Adrenal gland (tissue), 5 donors: ENCODE results near the gene WBP11.

Experiments
- POLR2A ChIP-seq, 2 donors: fragments of 450-650 bp; IDR thresholded peaks; one replicate each; pipeline ENCODE4 v1.6.1; 2017; ENCODE audit warnings: antibody characterized with exemption in 2 of 2, mild to moderate bottlenecking in 2 of 2, moderate library complexity in 1 of 2
- TF ChIP-seq, protein P1 (sequence below), 6 experiments: fragments of 450-650 bp in 4 of 6; fragments of 200-600 bp in 2 of 6; sonication (generic) in 1 of 6; IDR thresholded peaks; 1 replicate in 5 of 6; 2 replicates in 1 of 6; pipeline versions ENCODE4 v1.5.1 to v1.8.0; 2016 to 2021; ENCODE audit warnings: antibody characterized with exemption in 6 of 6, mild to moderate bottlenecking in 2 of 6, moderate library complexity in 1 of 6
- donor health status: DM: no; HTN: no; CAD: no.

DNA sequence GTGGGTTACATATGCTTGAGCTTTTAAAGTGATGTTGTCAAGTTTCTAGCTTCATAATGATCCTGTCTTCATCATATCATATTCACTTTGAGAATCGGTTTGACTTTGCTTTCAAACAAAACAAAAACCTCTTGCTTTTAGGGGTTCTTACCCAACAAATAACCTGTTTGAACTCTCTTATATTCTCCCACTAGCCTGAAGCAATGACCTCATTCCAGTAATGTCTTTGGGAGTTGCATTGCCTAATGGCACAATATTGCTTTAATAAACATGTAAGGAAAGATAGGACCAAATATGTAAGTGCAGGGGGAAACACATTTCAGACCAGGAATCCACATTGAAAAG, 27.7 kb downstream of the WBP11 start:
- TF ChIP-seq POLR2A (IDR thresholded peaks at IDR 0.05), result no peak
- TF ChIP-seq, protein P1, sequence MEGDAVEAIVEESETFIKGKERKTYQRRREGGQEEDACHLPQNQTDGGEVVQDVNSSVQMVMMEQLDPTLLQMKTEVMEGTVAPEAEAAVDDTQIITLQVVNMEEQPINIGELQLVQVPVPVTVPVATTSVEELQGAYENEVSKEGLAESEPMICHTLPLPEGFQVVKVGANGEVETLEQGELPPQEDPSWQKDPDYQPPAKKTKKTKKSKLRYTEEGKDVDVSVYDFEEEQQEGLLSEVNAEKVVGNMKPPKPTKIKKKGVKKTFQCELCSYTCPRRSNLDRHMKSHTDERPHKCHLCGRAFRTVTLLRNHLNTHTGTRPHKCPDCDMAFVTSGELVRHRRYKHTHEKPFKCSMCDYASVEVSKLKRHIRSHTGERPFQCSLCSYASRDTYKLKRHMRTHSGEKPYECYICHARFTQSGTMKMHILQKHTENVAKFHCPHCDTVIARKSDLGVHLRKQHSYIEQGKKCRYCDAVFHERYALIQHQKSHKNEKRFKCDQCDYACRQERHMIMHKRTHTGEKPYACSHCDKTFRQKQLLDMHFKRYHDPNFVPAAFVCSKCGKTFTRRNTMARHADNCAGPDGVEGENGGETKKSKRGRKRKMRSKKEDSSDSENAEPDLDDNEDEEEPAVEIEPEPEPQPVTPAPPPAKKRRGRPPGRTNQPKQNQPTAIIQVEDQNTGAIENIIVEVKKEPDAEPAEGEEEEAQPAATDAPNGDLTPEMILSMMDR (IDR thresholded peaks at IDR 0.05), result no peak
